GM23338 (cell line): ENCODE results near the gene MT1B. TPM values are rescaled to one million over a fixed set of nuclear protein-coding genes. Genes with fewer than 3 reads are reported as not detected.

ENCODE experiments used
- ATAC-seq: fragments of 200-7000 bp; cut with Tn5 transposase; 3 replicates; pipeline ENCODE4 v1.9.1; 2020
- DNase-seq: peaks from one replicate; pipeline ENCODE4 v3.0.0-alpha.2; 2015; ENCODE audit warnings: low spot score
- H2AFZ ChIP-seq: fragments of 200-600 bp; sonication (generic); 2 replicates; pipeline ENCODE4 v1.8.0; 2016; ENCODE audit warnings: antibody characterized with exemption, mild to moderate bottlenecking, moderate library complexity
- H3F3A ChIP-seq: fragments of 200-600 bp; sonication (generic); replicated peaks from 2 replicates; pipeline ENCODE4 v1.8.0; 2017; ENCODE audit warnings: antibody characterized with exemption, mixed run types, low read depth
- H3K27ac ChIP-seq: fragments of 200-600 bp; sonication (generic); 2 replicates; pipeline ENCODE4 v1.6.1; 2016; ENCODE audit warnings: low read depth
- H3K27me3 ChIP-seq: fragments of 200-600 bp; sonication (generic); 2 replicates; pipeline ENCODE4 v1.8.0; 2016; ENCODE audit warnings: mild to moderate bottlenecking, mixed run types, moderate library complexity; ENCODE audit not compliant: insufficient read depth
- H3K36me3 ChIP-seq: fragments of 200-600 bp; sonication (generic); 2 replicates; pipeline ENCODE4 v1.8.0; 2016; ENCODE audit warnings: mild to moderate bottlenecking; ENCODE audit not compliant: insufficient read depth
- H3K4me1 ChIP-seq: fragments of 200-600 bp; sonication (generic); 2 replicates; pipeline ENCODE4 v1.8.0; 2016; ENCODE audit warnings: mild to moderate bottlenecking, moderate library complexity; ENCODE audit not compliant: insufficient read depth
- H3K4me2 ChIP-seq: fragments of 200-600 bp; sonication (generic); 2 replicates; pipeline ENCODE4 v1.7.1; 2017; ENCODE audit warnings: mixed run types
- H3K4me3 ChIP-seq: fragments of 200-600 bp; sonication (generic); 2 replicates; pipeline ENCODE4 v1.6.1; 2016; ENCODE audit warnings: mixed run types
- H3K79me2 ChIP-seq: fragments of 200-600 bp; sonication (generic); replicated peaks from 2 replicates; pipeline ENCODE4 v1.8.0; 2017; ENCODE audit warnings: mild to moderate bottlenecking; ENCODE audit not compliant: insufficient read depth
- H3K9me2 ChIP-seq: fragments of 200-600 bp; sonication (generic); 2 replicates; pipeline ENCODE4 v1.8.0; 2017; ENCODE audit not compliant: insufficient read depth
- H4K20me1 ChIP-seq: fragments of 200-600 bp; sonication (generic); replicated peaks from 2 replicates; pipeline ENCODE4 v1.8.0; 2017; ENCODE audit warnings: mild to moderate bottlenecking; ENCODE audit not compliant: insufficient read depth
- H3K27ac Mint-ChIP-seq: 2 replicates; pipeline ENCODE4 v1.8.0; 2020; ENCODE audit warnings: inconsistent platforms, mild to moderate bottlenecking, moderate library complexity, mixed read lengths
- H3K27me3 Mint-ChIP-seq: 3 replicates; pipeline ENCODE4 v1.8.0; 2022; ENCODE audit warnings: low read depth, mild to moderate bottlenecking, moderate library complexity, mixed read lengths, inconsistent platforms; ENCODE audit not compliant: insufficient read depth, poor library complexity
- H3K36me3 Mint-ChIP-seq: 3 replicates; pipeline ENCODE4 v1.8.0; 2021; ENCODE audit warnings: low read depth, mild to moderate bottlenecking, inconsistent platforms, moderate library complexity, mixed read lengths
- H3K4me1 Mint-ChIP-seq: 3 replicates; pipeline ENCODE4 v1.8.0; 2020; ENCODE audit warnings: mild to moderate bottlenecking, inconsistent platforms, mixed read lengths
- H3K4me3 Mint-ChIP-seq: 3 replicates; pipeline ENCODE4 v1.8.0; 2021; ENCODE audit warnings: moderate library complexity, mild to moderate bottlenecking, inconsistent platforms, mixed read lengths
- H3K9me3 Mint-ChIP-seq: 3 replicates; pipeline ENCODE4 v1.8.0; 2020; ENCODE audit warnings: moderate library complexity, mild to moderate bottlenecking, inconsistent platforms, mixed read lengths
- CREB1 ChIP-seq: fragments of 250-450 bp; sonication (Bioruptor Pico); IDR thresholded peaks from 2 replicates; pipeline ENCODE4 v1.5.0; 2020; ENCODE audit warnings: low read depth, mild to moderate bottlenecking, moderate library complexity
- CTCF ChIP-seq, 2 experiments: fragments of 200-600 bp in 1 of 2; sonication (generic) in 1 of 2; conservative IDR thresholded peaks; 2 replicates each; pipeline versions ENCODE4 v1.5.1 to v1.6.1; 2016 to 2017; ENCODE audit warnings: antibody characterized with exemption in 2 of 2, low read depth in 2 of 2, mild to moderate bottlenecking in 2 of 2, moderate library complexity in 1 of 2
- EZH2 ChIP-seq: fragments of 200-600 bp; sonication (generic); IDR thresholded peaks from one replicate; pipeline ENCODE4 v1.8.0; 2017; ENCODE audit warnings: antibody characterized with exemption, mild to moderate bottlenecking, low read depth; ENCODE audit not compliant: unreplicated experiment
- EZH2phosphoT487 ChIP-seq: fragments of 200-600 bp; sonication (generic); IDR thresholded peaks from one replicate; pipeline ENCODE4 v1.8.1; 2018; ENCODE audit warnings: antibody characterized with exemption; ENCODE audit not compliant: unreplicated experiment
- JUNB ChIP-seq: IDR thresholded peaks from one replicate; pipeline ENCODE4 v1.6.1; 2016; ENCODE audit warnings: antibody characterized with exemption; ENCODE audit not compliant: unreplicated experiment
- NANOG ChIP-seq: IDR thresholded peaks from 2 replicates; pipeline ENCODE4 v1.6.1; 2016; ENCODE audit warnings: antibody characterized with exemption, borderline replicate concordance
- POLR2AphosphoS5 ChIP-seq: IDR thresholded peaks from 2 replicates; pipeline ENCODE4 v1.6.1; 2016; ENCODE audit warnings: antibody characterized with exemption, low read depth
- STAT1 ChIP-seq: IDR thresholded peaks from one replicate; pipeline ENCODE4 v1.6.1; 2016; ENCODE audit warnings: antibody characterized with exemption; ENCODE audit not compliant: unreplicated experiment
- ZNF114 ChIP-seq: fragments of 250-450 bp; sonication (Bioruptor Pico); IDR thresholded peaks from 2 replicates; pipeline ENCODE4 v1.5.0; 2020; ENCODE audit warnings: mild to moderate bottlenecking, moderate library complexity
- ZNF331 ChIP-seq: fragments of 250-450 bp; sonication (Bioruptor Pico); IDR thresholded peaks from 2 replicates; pipeline ENCODE4 v1.5.0; 2020; ENCODE audit warnings: low read depth, mild to moderate bottlenecking, moderate library complexity
- polyA plus RNA-seq: library from polyadenylated mRNA; unstranded; fragments of >200 nt; fragmentation: Nextera tagmentation; extraction: Ambion mirVana; gene quantifications from 2 replicates; pipeline ENCODE4 v1.2.1, GENCODE V29; 2016
- total RNA-seq: library from RNA; depleted of rRNA; stranded (reverse); fragments of >200 nt; shearing (Covaris generic); gene quantifications from 2 replicates; pipeline ENCODE4 v1.2.3, GENCODE V29; 2014
- TF ChIP-seq, protein P1 (sequence below): IDR thresholded peaks from 2 replicates; pipeline ENCODE4 v1.6.1; 2016; ENCODE audit warnings: antibody characterized with exemption
- TF ChIP-seq, protein P2 (sequence below): IDR thresholded peaks from one replicate; pipeline ENCODE4 v1.6.1; 2018; ENCODE audit warnings: antibody characterized with exemption; ENCODE audit not compliant: unreplicated experiment

MT1B gene
- total and polyA plus RNA-seq, 2 experiments from 2014 or later, result not detected

- TF ChIP-seq CTCF (conservative IDR thresholded peaks at IDR 0.05; ENCODE audit: low read depth in 2 of 2) (no peak), ZNF331 (CRISPR knock-in tag) (no peak), EZH2 (no peak), ZNF114 (CRISPR knock-in tag) (no peak), POLR2AphosphoS5 (no peak)
- TF ChIP-seq, protein P1, sequence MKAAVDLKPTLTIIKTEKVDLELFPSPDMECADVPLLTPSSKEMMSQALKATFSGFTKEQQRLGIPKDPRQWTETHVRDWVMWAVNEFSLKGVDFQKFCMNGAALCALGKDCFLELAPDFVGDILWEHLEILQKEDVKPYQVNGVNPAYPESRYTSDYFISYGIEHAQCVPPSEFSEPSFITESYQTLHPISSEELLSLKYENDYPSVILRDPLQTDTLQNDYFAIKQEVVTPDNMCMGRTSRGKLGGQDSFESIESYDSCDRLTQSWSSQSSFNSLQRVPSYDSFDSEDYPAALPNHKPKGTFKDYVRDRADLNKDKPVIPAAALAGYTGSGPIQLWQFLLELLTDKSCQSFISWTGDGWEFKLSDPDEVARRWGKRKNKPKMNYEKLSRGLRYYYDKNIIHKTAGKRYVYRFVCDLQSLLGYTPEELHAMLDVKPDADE, result no peak
These were observed 45.1 kb upstream of the MT1B start (continued) for GRCh38 chr16:56606476-56607108.

DNA sequence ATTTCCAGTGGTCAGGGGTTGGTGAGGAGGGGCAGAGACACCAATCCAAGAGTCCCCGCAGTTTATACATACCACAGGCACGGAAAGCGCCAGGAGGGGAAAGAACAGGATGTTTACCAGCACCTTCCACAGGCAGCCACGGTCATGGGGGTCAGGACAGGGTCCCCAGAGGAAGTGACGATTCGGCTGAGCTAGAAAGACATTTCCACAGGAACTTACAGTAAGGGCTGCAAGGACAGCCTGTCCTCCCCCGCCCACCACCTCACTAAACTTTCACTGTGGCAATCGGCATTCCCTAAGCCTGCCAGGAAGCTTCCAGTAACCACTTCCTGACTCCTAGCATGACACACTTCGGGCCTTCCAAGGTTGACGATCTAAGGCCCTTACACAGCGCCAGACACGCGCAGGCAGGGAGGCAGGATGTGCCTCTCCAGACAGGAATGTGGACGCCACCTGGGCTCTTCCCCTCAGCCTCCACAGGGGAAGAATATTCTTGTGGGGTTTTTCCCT lies 44.5 kb upstream of the MT1B start:
- no peak overlapping the region; the same call in 1 of the 2 replicates for H3K27ac Mint-ChIP-seq
- no peaks in the 10 kb centered on the region for H3K9me2 ChIP-seq
- peak overlapping the region; percentile 26; the same call in 1 of the 2 replicates for H3K4me3 ChIP-seq
- peak; percentile 4 for ATAC-seq
- DNase-seq, result peak; percentile 40
- H3K36me3 ChIP-seq, result no peaks in the 10 kb centered on the region
- peaks cover 64% of the 10 kb centered on the region for H3K27me3 ChIP-seq
- H3K79me2 ChIP-seq, result no peaks in the 10 kb centered on the region
- H3K36me3 Mint-ChIP-seq, result peaks cover 9% of the 10 kb centered on the region; the same call in 2 of the 3 replicates
- H3K4me3 Mint-ChIP-seq, result no peak overlapping the region; the same call in 2 of the 3 replicates
- no peaks in the 10 kb centered on the region for H4K20me1 ChIP-seq
- peaks cover 22% of the 10 kb centered on the region for H3K4me1 ChIP-seq
- H3K9me3 Mint-ChIP-seq, result no peaks in the 10 kb centered on the region
- peaks cover 43% of the 10 kb centered on the region for H3K27me3 Mint-ChIP-seq
- peak overlapping the region; percentile 74; the same call in 1 of the 2 replicates for H3K4me2 ChIP-seq
- peak overlapping the region; percentile 69; the same call in 1 of the 2 replicates for H2AFZ ChIP-seq
- peaks cover 14% of the 10 kb centered on the region; the same call in 1 of the 2 replicates for H3F3A ChIP-seq
- no peak overlapping the region for H3K27ac ChIP-seq
- H3K4me1 Mint-ChIP-seq, result peaks cover 34% of the 10 kb centered on the region
- TF ChIP-seq POLR2AphosphoS5 (no peak), CTCF (conservative IDR thresholded peaks at IDR 0.05; ENCODE audit: low read depth in 2 of 2) (no peak), CREB1 (CRISPR knock-in tag) (no peak), ZNF114 (CRISPR knock-in tag) (no peak), EZH2phosphoT487 (no peak), ZNF331 (CRISPR knock-in tag) (no peak), STAT1 (no peak), JUNB (no peak), NANOG (no peak)
- TF ChIP-seq, protein P1, result no peak
- TF ChIP-seq, protein P2, sequence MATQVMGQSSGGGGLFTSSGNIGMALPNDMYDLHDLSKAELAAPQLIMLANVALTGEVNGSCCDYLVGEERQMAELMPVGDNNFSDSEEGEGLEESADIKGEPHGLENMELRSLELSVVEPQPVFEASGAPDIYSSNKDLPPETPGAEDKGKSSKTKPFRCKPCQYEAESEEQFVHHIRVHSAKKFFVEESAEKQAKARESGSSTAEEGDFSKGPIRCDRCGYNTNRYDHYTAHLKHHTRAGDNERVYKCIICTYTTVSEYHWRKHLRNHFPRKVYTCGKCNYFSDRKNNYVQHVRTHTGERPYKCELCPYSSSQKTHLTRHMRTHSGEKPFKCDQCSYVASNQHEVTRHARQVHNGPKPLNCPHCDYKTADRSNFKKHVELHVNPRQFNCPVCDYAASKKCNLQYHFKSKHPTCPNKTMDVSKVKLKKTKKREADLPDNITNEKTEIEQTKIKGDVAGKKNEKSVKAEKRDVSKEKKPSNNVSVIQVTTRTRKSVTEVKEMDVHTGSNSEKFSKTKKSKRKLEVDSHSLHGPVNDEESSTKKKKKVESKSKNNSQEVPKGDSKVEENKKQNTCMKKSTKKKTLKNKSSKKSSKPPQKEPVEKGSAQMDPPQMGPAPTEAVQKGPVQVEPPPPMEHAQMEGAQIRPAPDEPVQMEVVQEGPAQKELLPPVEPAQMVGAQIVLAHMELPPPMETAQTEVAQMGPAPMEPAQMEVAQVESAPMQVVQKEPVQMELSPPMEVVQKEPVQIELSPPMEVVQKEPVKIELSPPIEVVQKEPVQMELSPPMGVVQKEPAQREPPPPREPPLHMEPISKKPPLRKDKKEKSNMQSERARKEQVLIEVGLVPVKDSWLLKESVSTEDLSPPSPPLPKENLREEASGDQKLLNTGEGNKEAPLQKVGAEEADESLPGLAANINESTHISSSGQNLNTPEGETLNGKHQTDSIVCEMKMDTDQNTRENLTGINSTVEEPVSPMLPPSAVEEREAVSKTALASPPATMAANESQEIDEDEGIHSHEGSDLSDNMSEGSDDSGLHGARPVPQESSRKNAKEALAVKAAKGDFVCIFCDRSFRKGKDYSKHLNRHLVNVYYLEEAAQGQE, result no peak
